Measurements from ENCODE around the gene TNFAIP3.
"Not testable (repeated sequence)": the region's sequence is repeated elsewhere in the genome, so short reads cannot be mapped to it uniquely, and the experiment has no call there.

DNA sequence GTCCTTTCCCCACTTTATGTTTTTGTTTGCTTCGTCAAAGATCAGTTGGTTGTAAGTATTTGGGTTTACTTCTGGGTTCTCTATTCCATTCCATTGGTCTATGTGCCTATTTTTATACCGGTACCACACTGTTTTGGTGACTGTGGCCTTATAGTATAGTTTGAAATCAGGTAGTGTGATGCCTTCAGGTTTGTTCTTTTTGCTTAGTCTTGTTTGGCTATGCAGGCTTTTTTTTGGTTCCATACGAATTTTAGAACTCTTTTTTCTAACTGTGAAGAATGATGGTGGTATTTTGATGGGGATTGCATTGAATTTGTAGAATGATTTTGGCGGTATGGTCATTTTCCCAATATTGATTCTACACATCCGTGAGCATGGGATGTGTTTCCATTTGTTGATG is 28.5 kb upstream of the TNFAIP3 start:
- TF ChIP-seq, protein P1, sequence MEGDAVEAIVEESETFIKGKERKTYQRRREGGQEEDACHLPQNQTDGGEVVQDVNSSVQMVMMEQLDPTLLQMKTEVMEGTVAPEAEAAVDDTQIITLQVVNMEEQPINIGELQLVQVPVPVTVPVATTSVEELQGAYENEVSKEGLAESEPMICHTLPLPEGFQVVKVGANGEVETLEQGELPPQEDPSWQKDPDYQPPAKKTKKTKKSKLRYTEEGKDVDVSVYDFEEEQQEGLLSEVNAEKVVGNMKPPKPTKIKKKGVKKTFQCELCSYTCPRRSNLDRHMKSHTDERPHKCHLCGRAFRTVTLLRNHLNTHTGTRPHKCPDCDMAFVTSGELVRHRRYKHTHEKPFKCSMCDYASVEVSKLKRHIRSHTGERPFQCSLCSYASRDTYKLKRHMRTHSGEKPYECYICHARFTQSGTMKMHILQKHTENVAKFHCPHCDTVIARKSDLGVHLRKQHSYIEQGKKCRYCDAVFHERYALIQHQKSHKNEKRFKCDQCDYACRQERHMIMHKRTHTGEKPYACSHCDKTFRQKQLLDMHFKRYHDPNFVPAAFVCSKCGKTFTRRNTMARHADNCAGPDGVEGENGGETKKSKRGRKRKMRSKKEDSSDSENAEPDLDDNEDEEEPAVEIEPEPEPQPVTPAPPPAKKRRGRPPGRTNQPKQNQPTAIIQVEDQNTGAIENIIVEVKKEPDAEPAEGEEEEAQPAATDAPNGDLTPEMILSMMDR (IDR thresholded peaks at IDR 0.05; ENCODE audit: insufficient read depth, low read length, poor library complexity, severe bottlenecking): not testable (repeated sequence)
- not testable (repeated sequence) for TF ChIP-seq EZH2phosphoT487 (conservative IDR thresholded peaks at IDR 0.05; ENCODE audit: low read length)
